Left lung (tissue), 10 donors: ENCODE results near the gene YIF1A. TPM values are rescaled to one million over a fixed set of nuclear protein-coding genes. Genes with fewer than 3 reads are reported as not detected.

ENCODE experiments used
- ATAC-seq: fragments of 200-7000 bp; cut with Tn5 transposase; one replicate; pipeline ENCODE4 v1.9.1; 2020; ENCODE audit warnings: moderate library complexity
- DNase-seq, 4 donors: peaks; one replicate each; pipeline ENCODE4 v3.0.0-alpha.2; 2013 to 2020
- H3K27ac ChIP-seq, 2 donors: fragments of 200-600 bp; sonication (generic) in 1 of 2; one replicate each; pipeline versions ENCODE4 v1.5.0 to v1.8.0; 2020 to 2021
- H3K27me3 ChIP-seq, 2 donors: fragments of 200-600 bp; sonication (generic) in 1 of 2; one replicate each; pipeline versions ENCODE4 v1.5.0 to v1.8.0; 2020 to 2021
- H3K36me3 ChIP-seq, 2 donors: fragments of 200-600 bp; sonication (generic) in 1 of 2; one replicate each; pipeline versions ENCODE4 v1.5.0 to v1.8.0; 2020 to 2021
- H3K4me1 ChIP-seq, 2 donors: fragments of 200-600 bp; one replicate each; pipeline ENCODE4 v1.8.0; 2021
- H3K4me3 ChIP-seq, 2 donors: fragments of 200-600 bp; sonication (generic) in 1 of 2; one replicate each; pipeline versions ENCODE4 v1.5.0 to v1.8.0; 2020 to 2021; ENCODE audit warnings: mild to moderate bottlenecking in 1 of 2
- H3K9me3 ChIP-seq, 2 donors: fragments of 200-600 bp; sonication (generic) in 1 of 2; one replicate each; pipeline versions ENCODE4 v1.5.0 to v1.8.0; 2020 to 2021
- intact Hi-C, 2 donors: fragments of 100-400 bp; cut with DNase I; formaldehyde crosslinking; loops; one replicate each; pipeline versions ENCODE4 v1.11.2 to v1.14.2; 2022
- polyA plus RNA-seq, 6 donors: library from polyadenylated mRNA; unstranded; fragments of 120-200 nt; gene quantifications; one replicate each; pipeline ENCODE4 v1.2.1, GENCODE V29; 2013; ENCODE audit not compliant: insufficient read length in 6 of 6
- total RNA-seq, 2 donors: library from RNA; stranded (reverse); fragmentation: NEBNext Ultra II Directional; extraction: Animal tissue kit (Norgen Biotek cat#: 25700); gene quantifications; one replicate each; pipeline ENCODE4 v1.2.1, GENCODE V29; 2021
- TF ChIP-seq, protein P1 (sequence below), 2 donors: fragments of 200-600 bp; sonication (generic) in 1 of 2; IDR thresholded peaks; one replicate each; pipeline versions ENCODE4 v1.5.0 to v1.8.0; 2021; ENCODE audit warnings: antibody characterized with exemption in 2 of 2
- donor health status: DM: no; HTN: yes; CAD: no.
- donor health status: DM: no; HTN: no; CAD: no.

The YIF1A gene
- total and polyA plus RNA-seq, 8 donors = 32.9 to 118 (median 45.9) TPM

DNA sequence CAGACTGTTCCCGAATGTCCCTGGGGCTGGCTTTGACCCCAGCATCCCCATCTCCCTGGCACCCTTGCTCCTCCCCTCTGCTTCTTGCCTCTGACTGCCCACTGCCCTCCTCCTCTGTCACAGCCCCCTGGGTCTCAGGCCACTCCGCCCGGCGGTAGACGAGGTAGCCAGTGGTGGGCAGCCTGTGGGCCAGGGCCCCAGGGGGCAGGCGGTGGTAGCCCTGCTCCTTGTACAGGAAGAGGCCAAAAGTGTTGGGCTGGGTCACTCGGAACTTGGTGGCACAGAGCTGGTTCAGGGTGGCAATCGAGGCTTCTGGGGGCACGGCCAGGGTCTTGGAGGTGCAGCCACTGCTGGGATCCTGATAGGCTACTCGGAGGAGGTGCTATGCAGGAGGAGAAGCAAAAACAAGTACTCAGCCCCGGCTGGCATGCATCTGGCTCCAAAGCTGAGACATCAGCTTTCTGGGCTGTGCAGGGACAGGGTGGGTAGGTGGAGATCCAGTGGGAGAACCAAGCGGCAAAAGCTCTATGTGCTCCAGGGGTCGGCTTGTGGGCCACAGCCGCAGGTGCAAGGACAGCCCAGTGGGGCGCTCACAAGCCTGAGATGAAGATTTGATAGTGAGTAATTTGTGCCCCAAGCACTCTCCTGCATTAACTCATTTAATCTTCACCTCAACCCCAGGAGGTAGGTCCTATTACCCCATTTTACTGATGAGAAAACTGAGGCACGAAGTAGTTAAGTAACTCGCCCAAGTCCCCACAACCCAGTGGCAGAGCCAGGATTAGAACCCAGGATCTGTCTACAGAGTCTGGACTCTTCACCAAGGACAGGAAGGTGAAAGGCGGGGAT is 43.7 kb upstream of the YIF1A start:
- H3K4me3 ChIP-seq = no peak overlapping the region
- TF ChIP-seq, protein P1, sequence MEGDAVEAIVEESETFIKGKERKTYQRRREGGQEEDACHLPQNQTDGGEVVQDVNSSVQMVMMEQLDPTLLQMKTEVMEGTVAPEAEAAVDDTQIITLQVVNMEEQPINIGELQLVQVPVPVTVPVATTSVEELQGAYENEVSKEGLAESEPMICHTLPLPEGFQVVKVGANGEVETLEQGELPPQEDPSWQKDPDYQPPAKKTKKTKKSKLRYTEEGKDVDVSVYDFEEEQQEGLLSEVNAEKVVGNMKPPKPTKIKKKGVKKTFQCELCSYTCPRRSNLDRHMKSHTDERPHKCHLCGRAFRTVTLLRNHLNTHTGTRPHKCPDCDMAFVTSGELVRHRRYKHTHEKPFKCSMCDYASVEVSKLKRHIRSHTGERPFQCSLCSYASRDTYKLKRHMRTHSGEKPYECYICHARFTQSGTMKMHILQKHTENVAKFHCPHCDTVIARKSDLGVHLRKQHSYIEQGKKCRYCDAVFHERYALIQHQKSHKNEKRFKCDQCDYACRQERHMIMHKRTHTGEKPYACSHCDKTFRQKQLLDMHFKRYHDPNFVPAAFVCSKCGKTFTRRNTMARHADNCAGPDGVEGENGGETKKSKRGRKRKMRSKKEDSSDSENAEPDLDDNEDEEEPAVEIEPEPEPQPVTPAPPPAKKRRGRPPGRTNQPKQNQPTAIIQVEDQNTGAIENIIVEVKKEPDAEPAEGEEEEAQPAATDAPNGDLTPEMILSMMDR (IDR thresholded peaks at IDR 0.05) = no peak
- peaks cover 29 to 48% of the 10 kb centered on the region in 2 donors for H3K4me1 ChIP-seq
- H3K36me3 ChIP-seq = peaks cover 0 to 34% of the 10 kb centered on the region in 2 donors
- no peaks in the 10 kb centered on the region for H3K27me3 ChIP-seq
- peak in 2 of 4 donors; percentile 26 to 51 for DNase-seq
- intact Hi-C loops = no loop called here
- no peaks in the 10 kb centered on the region for H3K9me3 ChIP-seq
- no peak overlapping the region for H3K27ac ChIP-seq
- ATAC-seq = no peak

DNA sequence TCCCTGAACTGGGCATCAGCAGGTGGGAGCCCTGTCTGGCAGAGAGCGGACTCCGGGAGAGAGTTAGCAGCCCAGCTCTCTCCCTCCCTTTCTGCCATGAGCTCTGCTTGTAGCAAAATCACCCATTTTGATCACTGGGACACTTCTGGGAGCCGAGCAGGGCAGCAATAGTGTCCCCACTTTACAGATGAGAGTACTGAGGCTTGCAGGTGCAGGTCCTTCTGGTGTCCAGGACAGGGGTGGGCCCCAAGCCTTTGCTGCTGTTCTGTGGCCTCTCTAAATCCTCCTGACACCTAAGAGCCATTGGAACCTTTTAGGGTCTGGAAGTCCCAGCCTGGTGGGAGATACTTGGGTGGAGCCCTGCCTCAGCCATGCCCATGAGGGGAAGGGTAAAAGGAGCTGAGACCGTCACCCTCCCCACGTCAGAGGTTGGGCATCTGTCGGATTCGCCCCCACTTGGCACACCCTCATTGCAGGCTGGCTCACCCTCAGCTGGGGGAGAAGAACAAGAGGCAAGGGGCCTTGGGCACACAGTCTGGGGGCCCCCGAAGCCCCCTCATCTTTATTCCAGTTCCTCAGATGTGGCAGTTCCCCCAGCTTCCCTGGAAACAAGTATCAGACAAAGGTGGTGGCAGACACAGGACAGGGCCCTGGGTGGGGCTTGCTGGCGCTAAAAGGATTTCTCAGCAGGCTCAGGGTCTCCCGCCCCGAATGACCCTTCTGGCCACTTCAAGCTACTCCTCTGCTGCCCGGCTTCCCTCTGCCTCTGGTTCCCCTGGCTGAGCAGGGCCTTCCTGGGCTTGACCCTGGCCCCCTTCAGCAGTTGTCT is 42.8 kb upstream of the YIF1A start:
- DNase-seq = no peak

GRCh38 chr11:66330931-66331330 is 42.0 kb upstream of the YIF1A start:
- no peak overlapping the region for H3K27ac ChIP-seq
- DNase-seq = peak in 1 of 4 donors; percentile 61
- TF ChIP-seq, protein P1 (IDR thresholded peaks at IDR 0.05) = no peak

More for the DNA sequence above, 42.8 kb upstream of the YIF1A start:
- Histone ChIP-seq H3K36me3 (peaks cover 0 to 26% of the 10 kb centered on the region in 2 donors), H3K4me1 (peaks cover 28 to 46% of the 10 kb centered on the region in 2 donors), H3K27me3 (no peaks in the 10 kb centered on the region), H3K4me3 (no peak overlapping the region), H3K9me3 (no peaks in the 10 kb centered on the region), H3K27ac (no peak overlapping the region)
- intact Hi-C loops = no loop called here
- TF ChIP-seq, protein P1 (IDR thresholded peaks at IDR 0.05) = no peak
- no peak for ATAC-seq

GRCh38 chr11:66329165-66329673 is 40.3 kb upstream of the YIF1A start:
- intact Hi-C loops = no loop called here
- Histone ChIP-seq H3K4me3 (no peak overlapping the region), H3K27me3 (no peaks in the 10 kb centered on the region), H3K9me3 (no peaks in the 10 kb centered on the region), H3K4me1 (peaks cover 17 to 31% of the 10 kb centered on the region in 2 donors), H3K36me3 (peaks cover 0 to 26% of the 10 kb centered on the region in 2 donors), H3K27ac (no peak overlapping the region)
- DNase-seq = no peak
- ATAC-seq = no peak
- TF ChIP-seq, protein P1 (IDR thresholded peaks at IDR 0.05) = no peak

More at GRCh38 chr11:66330931-66331330, 42.0 kb upstream of the YIF1A start:
- no peak for ATAC-seq
- peaks cover 0 to 26% of the 10 kb centered on the region in 2 donors for H3K36me3 ChIP-seq
- peaks cover 28 to 41% of the 10 kb centered on the region in 2 donors for H3K4me1 ChIP-seq
- no peak overlapping the region for H3K4me3 ChIP-seq
- intact Hi-C loops = no loop called here
- no peaks in the 10 kb centered on the region for H3K9me3 ChIP-seq
- H3K27me3 ChIP-seq = no peaks in the 10 kb centered on the region
